GM10266 (cell line): Measurements from ENCODE around the gene HMCN1.

Experiments used
- DNase-seq: peaks from one replicate; pipeline ENCODE4 v3.0.0; 2012; ENCODE audit errors: extremely low spot score
- CTCF ChIP-seq: IDR thresholded peaks from 2 replicates; pipeline ENCODE4 v1.5.1; 2012; ENCODE audit warnings: mild to moderate bottlenecking, low read depth; ENCODE audit not compliant: control insufficient read depth, insufficient read depth; ENCODE audit errors: missing control alignments

HMCN1 gene

GRCh38 chr1:185798505-185798904, 64.3 kb downstream of the HMCN1 start:
- no peak for TF ChIP-seq CTCF
- DNase-seq: no peak

- DNase-seq: no peak
- no peak for TF ChIP-seq CTCF
Measured at GRCh38 chr1:185803241-185803640, 69.0 kb downstream of the HMCN1 start.

GRCh38 chr1:185804206-185804605, 70.0 kb downstream of the HMCN1 start:
- no peak for DNase-seq

GRCh38 chr1:185804608-185805007, 70.4 kb downstream of the HMCN1 start:
- no peak for TF ChIP-seq CTCF
- no peak for DNase-seq

More at GRCh38 chr1:185804206-185804605, 70.0 kb downstream of the HMCN1 start:
- no peak for TF ChIP-seq CTCF

GRCh38 chr1:185807275-185807674, 73.1 kb downstream of the HMCN1 start:
- DNase-seq: no peak
- no peak for TF ChIP-seq CTCF

GRCh38 chr1:185808631-185809030, 74.4 kb downstream of the HMCN1 start:
- TF ChIP-seq CTCF: no peak
- DNase-seq: no peak

GRCh38 chr1:185811073-185811709, 77.0 kb downstream of the HMCN1 start:
- no peak for DNase-seq
- no peak for TF ChIP-seq CTCF
